Right renal cortex interstitium (tissue), 3 donors: ENCODE data around the gene CDH7. TPM values are rescaled to one million over a fixed set of nuclear protein-coding genes. Genes with fewer than 3 reads are reported as not detected.
A peak's percentile ranks its signal among the peaks of the same experiment; 100 is the strongest.

ENCODE experiments used
- DNase-seq, 3 donors: peaks; one replicate each; pipeline ENCODE4 v3.0.0-alpha.2; 2013; ENCODE audit warnings: low read depth in 3 of 3, low spot score in 2 of 3
- polyA plus RNA-seq, 3 donors: library from polyadenylated mRNA; unstranded; fragments of 120-200 nt; gene quantifications; one replicate each; pipeline ENCODE4 v1.2.1, GENCODE V29; 2013; ENCODE audit not compliant: insufficient read length in 3 of 3

The CDH7 gene
- polyA plus RNA-seq, 3 donors, result 14.5 to 19.6 (median 16.0) TPM

- DNase-seq, result peak in 2 of 3 donors; percentile 27 to 47
These were observed 155.8 kb downstream of the CDH7 start for GRCh38 chr18:65906621-65907034.

DNA sequence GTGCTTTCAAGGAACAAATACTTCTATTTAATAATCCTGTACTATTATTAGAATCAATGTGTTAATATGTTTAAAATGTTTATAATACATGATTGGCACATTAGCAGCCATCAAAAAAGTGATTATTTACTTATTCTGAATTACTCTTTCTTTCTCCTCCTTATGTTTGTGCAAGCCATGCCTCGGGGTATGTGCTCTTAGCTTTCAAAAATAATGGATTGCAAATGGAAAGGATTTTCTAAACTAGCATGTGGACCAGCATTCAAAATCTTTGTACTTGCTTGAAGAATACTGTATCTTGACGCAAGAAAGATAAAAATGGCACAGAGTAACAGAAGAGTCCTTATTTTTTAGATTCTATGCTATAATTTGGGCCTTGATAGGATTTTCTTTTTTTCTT lies 156.5 kb downstream of the CDH7 start:
- DNase-seq, result no peak

DNA sequence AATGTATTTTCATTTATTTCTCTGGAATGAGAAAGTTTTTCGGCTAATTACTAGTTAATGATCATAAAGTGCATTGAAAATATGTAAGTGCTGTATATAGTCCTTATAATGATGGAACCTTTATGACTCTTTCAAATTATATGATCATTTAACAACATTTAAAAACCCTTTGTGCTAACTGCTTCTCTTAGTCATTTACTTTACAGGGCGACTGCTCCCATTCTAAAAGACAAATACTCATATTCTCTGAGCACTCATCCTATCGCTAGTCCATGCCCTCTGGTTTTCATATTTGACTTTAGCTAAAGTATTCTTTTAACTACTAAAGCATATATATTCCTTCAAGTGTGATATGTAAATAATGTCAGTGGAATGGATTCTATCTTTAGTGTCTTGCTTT lies 168.2 kb downstream of the CDH7 start:
- DNase-seq, result no peak

DNA sequence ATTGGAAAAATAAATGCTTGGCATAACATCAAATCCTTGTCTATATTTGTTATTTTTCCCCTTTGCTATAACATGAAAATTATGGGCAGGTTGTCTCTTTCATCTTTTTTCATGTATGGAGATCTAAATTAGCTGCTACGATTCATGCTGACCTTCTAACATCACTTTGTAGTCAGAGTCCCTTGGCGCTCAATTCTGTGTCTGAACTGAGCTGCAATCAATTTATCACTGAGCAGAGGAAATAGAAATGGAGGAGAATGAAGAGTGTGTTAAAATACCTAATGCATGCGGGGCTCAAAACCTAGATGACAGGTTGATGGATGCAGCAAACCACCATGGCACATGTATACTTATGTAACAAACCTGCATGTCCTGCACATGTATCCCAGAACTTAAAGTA lies 168.9 kb downstream of the CDH7 start:
- DNase-seq, result no peak

DNA sequence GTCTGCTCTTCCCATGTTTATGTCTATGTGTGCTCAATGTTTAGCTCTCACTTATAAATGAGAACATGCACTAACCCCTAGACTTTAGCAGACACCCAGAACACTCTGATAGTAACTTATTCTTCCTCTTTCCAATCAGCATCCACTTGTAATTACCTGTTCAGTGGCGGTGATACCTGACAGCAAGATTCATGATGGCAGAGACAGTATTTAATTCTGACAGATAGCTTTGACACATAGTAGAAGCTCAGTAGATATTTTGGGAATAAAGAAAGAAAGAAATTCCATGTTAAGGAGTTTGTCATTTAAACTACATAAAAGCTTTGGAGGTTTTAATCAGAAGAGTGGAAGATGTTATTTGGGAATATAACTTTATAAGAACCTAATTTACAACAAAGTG lies 171.3 kb downstream of the CDH7 start:
- no peak for DNase-seq

GRCh38 chr18:65924904-65925303 lies 174.1 kb downstream of the CDH7 start:
- DNase-seq, result no peak

GRCh38 chr18:65934874-65935273 lies 184.1 kb downstream of the CDH7 start:
- DNase-seq, result no peak

GRCh38 chr18:65936678-65937077 lies 185.9 kb downstream of the CDH7 start:
- no peak for DNase-seq

DNA sequence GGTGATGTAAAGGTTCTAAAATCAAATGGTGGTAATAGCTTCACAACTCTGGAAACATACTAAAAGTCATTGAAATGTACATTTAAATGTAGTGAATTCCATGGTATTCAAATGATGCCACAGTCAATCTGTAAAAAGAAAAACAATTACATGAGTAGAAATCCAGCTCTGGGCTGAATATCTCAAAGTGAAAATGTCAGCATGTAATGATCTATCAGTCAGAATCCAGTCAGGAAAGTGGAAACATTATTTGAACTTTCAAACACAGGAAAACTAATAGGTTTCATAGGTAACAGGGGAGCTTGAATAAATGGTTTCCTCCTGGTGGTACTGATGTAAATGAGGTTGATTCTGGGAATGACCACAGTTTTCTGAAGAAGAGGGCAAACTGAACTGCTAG lies 186.4 kb downstream of the CDH7 start:
- DNase-seq, result no peak

DNA sequence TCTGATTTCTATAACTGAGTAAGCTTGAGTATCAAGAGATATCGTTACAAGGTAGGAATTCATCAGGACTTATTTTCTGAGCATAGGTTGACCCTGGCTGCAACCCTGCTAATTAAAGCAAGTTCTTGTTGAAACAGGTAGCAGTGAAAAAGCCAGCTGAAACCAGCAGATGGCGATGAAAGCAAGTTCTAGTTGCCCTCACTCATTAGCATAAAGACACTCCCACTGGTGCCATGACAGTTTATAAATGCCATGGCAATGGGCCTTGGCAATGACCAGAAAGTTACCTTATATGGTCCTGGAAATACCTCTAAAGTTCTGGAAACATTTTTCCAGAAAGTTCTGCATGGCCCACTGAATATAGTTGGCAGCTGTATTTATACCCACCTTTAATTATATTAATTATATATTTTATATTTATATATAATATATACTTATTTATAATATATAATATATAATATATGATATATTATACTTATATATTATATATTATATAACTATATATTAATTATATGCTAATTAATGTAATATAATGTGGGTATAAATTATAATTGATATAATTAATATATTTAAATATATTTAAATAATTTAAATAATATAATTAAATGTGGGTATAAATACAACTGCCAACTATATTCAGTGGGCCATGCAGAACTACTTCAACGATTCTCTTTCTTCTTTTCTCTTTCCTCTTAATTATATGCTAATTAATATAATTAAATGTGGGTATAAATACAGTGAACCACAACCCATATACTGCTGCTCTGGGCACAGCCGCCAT lies 188.0 kb downstream of the CDH7 start:
- no peak for DNase-seq
